Activated T-cell treated with anti-CD3 and anti-CD28 coated beads, Interleukin-2, amount 50 U/mL, for 72 hours (primary cell): ENCODE results near the gene NSG2. TPM values are rescaled to one million over a fixed set of nuclear protein-coding genes. Genes with fewer than 3 reads are reported as not detected.
"Not testable (repeated sequence)": the region's sequence is repeated elsewhere in the genome, so short reads cannot be mapped to it uniquely, and the experiment has no call there.

Source experiments
- ATAC-seq, 2 donors: fragments of 150-1000 bp; cut with Tn5 transposase; replicated peaks in 1 of 2; 2 replicates each; pipeline ENCODE4 v1.10.0; 2021; ENCODE audit warnings: moderate library complexity in 2 of 2, mild to moderate bottlenecking in 1 of 2
- DNase-seq, 2 donors: peaks; one replicate each; pipeline ENCODE4 v3.0.0; 2021 to 2022; ENCODE audit warnings: mixed read lengths in 1 of 2
- H3K27ac Mint-ChIP-seq: one replicate; pipeline ENCODE4 v1.8.0; 2022; ENCODE audit warnings: mild to moderate bottlenecking, moderate library complexity, mixed read lengths
- H3K27me3 Mint-ChIP-seq: one replicate; pipeline ENCODE4 v1.8.0; 2022; ENCODE audit warnings: low read depth, mixed read lengths
- H3K36me3 Mint-ChIP-seq, 2 donors: one replicate each; pipeline ENCODE4 v1.8.0; 2022; ENCODE audit warnings: mixed read lengths in 2 of 2, mild to moderate bottlenecking in 1 of 2; ENCODE audit not compliant: insufficient read depth in 2 of 2
- H3K4me1 Mint-ChIP-seq: one replicate; pipeline ENCODE4 v1.8.0; 2022; ENCODE audit warnings: low read depth, mixed read lengths
- H3K4me3 Mint-ChIP-seq, 2 donors: one replicate each; pipeline ENCODE4 v1.8.0; 2022; ENCODE audit warnings: mild to moderate bottlenecking in 2 of 2, mixed read lengths in 2 of 2, moderate library complexity in 2 of 2
- H3K9me3 Mint-ChIP-seq, 2 donors: one replicate each; pipeline ENCODE4 v1.8.0; 2022; ENCODE audit warnings: mixed read lengths in 2 of 2
- total RNA-seq, 2 donors: library from RNA; stranded (reverse); gene quantifications; one replicate each; pipeline ENCODE4 v1.2.3, GENCODE V29; 2022

NSG2 gene
- total RNA-seq, 2 donors from 2014 or later: not detected

DNA sequence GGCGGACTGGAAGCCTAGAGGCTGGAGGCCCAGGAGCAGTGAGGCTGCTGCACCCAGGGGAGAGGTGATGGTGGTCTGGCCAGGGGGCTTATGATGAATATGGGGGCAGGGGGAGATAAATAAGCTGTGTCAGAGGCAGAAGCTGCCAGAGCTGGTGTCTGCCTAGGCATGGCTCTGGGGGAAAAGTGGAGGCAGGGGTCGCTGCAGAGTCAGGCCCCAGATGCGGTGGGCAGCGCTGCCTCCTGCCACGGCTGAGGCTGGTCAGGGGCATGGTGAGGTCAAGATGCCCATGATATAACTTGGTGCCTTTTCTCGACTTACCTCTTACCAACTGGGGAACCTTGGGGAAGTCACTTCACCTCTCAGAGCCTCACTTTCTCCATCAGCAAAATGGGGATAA, 51.1 kb downstream of the NSG2 start:
- ATAC-seq (no peak), DNase-seq (no peak)
- Mint-ChIP-seq H3K4me3 (no peak overlapping the region), H3K27ac (no peak overlapping the region), H3K36me3 (no peaks in the 10 kb centered on the region), H3K9me3 (no peaks in the 10 kb centered on the region), H3K4me1 (no peaks in the 10 kb centered on the region), H3K27me3 (no peaks in the 10 kb centered on the region)

DNA sequence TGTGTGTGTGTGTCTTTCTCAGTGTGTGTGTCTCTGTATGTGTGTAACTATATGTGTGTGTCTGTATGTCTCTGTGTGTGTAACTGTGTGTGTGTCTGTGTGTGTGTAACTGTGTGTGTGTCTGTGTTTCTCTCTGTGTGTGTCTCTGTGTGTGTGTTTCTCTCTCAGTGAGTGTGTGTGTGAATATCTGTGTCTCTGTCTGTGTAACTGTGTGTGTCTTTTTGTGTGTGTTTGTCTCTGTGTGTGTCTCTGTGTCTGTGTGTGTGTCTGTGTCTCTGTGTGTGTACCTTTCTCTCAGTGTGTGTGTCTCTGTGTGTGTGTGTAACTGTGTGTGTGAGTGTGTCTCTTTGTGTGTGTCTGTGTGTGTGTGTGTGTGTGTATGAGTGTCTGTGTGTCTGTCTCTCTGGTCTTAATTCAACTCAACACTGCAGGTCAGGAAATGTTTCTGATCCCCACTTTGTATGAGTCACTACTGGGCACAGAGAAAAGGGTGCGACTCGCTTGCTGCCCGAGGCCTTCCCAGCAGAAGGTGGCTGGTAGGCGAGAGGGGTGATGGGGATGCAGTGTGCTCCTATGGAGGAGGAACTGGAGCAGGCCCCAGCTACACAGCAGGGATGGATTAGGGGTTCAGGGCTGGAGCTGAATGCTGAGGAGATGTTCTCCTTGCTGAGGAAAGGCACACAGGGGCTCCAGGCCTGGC, 52.1 kb downstream of the NSG2 start:
- no peaks in the 10 kb centered on the region for H3K27me3 Mint-ChIP-seq
- ATAC-seq (no peak), DNase-seq (no peak)
- H3K4me3 Mint-ChIP-seq: no peak overlapping the region
- H3K27ac Mint-ChIP-seq: no peak overlapping the region
- H3K36me3 Mint-ChIP-seq: no peaks in the 10 kb centered on the region
- no peaks in the 10 kb centered on the region for H3K9me3 Mint-ChIP-seq
- H3K4me1 Mint-ChIP-seq: no peaks in the 10 kb centered on the region

DNA sequence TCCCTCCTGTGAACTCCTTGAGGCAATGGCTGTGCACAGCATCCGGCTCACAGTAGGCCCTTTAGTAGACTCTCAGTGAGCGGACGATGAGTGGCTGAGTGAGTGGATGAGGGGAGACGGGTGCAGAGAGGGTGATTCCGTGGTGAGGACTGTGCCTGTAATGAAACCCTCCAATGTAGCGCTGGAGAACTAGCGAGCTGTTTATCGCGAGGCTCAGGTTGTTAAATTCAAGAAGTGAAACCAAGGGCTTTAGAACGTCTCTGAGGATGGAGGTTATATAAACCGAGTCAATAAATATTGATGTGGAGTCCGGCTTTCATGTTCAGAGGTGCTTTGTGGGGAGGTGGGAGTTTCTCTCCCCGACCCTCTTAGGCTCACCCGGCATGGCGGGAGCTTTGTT, 53.2 kb downstream of the NSG2 start:
- DNase-seq (no peak), ATAC-seq (no peak)
- Mint-ChIP-seq H3K36me3 (no peaks in the 10 kb centered on the region), H3K27ac (no peak overlapping the region), H3K27me3 (no peaks in the 10 kb centered on the region), H3K4me3 (no peak overlapping the region), H3K9me3 (no peaks in the 10 kb centered on the region), H3K4me1 (no peaks in the 10 kb centered on the region)

- Mint-ChIP-seq H3K9me3 (no peaks in the 10 kb centered on the region), H3K27me3 (no peaks in the 10 kb centered on the region), H3K36me3 (no peaks in the 10 kb centered on the region), H3K4me3 (no peak overlapping the region), H3K27ac (no peak overlapping the region), H3K4me1 (no peaks in the 10 kb centered on the region)
- DNase-seq (no peak), ATAC-seq (no peak)
Observed at GRCh38 chr5:174100490-174100889, 55.0 kb downstream of the NSG2 start.

- Mint-ChIP-seq H3K4me1 (no peaks in the 10 kb centered on the region), H3K27me3 (no peaks in the 10 kb centered on the region), H3K9me3 (no peaks in the 10 kb centered on the region), H3K4me3 (no peak overlapping the region), H3K27ac (no peak overlapping the region), H3K36me3 (no peaks in the 10 kb centered on the region)
- no peak for ATAC-seq
- DNase-seq: no peak
Observed at GRCh38 chr5:174101195-174101730, 55.8 kb downstream of the NSG2 start.

DNA sequence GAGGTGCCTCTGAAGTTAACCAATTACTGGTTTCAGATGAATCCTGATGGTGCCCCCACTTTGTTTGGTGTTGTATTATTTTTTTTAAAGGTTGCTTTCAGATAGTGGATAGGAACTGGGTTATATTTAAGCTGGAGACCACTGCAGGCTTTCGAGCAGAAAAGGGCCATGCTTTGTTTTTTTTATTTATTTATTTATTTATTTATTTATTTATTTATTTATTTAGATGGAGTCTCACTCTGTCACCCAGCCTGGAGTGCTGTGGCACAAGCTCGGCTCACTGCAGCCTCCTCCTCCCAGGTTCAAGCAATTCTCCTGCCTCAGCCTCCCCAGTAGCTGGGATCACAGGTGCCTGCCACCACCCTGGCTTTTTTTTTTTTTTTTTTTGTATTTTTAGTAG, 57.1 kb downstream of the NSG2 start:
- not testable (repeated sequence) for H3K27me3 Mint-ChIP-seq, H3K9me3 Mint-ChIP-seq, H3K27ac Mint-ChIP-seq, H3K36me3 Mint-ChIP-seq, ATAC-seq, H3K4me3 Mint-ChIP-seq, H3K4me1 Mint-ChIP-seq, DNase-seq

DNA sequence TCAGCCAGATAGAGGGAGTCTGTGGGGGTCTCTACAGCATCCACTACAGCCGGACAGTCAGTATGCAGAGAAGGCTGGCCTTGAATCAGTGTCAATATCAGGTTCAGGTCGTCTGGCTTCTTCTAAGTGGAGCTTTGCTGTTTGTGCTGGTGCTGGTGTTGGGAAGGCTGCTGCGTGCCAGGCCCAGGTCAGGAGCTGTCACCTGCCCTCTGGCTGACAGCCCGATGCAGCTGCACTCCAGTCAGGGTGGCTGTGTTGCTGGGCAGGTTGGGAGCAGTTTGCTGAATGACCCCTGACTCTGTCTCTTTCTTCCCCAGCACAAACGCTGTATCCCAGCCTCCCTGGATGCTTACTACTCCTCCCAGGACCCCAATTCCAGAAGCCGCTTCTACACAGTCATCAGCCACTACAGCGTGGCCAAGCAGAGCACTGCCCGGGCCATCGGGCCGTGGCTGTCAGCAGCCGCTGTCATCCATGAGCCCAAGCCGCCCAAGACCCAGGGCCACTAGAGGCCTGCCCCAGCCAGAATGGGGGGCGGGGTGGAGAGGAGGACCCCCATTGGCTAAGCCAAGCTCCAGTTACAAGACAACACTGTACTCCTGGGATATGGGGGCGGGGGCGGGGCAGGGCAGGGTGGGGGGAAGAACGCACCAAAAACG, 61.6 kb downstream of the NSG2 start:
- Mint-ChIP-seq H3K9me3 (no peaks in the 10 kb centered on the region), H3K4me3 (no peak overlapping the region), H3K27ac (no peak overlapping the region), H3K36me3 (no peaks in the 10 kb centered on the region), H3K4me1 (no peaks in the 10 kb centered on the region), H3K27me3 (no peaks in the 10 kb centered on the region)
- DNase-seq: no peak
- ATAC-seq: no peak

DNA sequence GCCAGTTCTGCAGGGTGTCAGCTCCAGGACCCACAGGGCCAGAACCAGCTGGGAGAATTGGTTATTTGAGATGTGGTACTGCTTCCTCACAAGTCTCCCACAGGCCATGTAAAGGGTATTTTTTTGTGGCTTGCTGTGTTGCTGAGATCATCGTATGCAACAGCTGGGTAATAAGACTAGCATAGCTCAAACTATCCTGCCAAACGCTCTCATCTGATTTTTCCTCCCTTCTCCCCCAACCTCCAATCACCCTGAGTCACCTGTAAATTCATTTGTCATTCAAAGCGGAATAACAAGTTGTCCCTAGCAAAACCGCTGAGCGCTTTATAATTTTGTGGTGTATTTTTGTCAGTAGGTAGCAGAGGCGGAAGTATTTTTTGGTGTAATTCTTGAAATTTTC, 63.2 kb downstream of the NSG2 start:
- DNase-seq: no peak

DNA sequence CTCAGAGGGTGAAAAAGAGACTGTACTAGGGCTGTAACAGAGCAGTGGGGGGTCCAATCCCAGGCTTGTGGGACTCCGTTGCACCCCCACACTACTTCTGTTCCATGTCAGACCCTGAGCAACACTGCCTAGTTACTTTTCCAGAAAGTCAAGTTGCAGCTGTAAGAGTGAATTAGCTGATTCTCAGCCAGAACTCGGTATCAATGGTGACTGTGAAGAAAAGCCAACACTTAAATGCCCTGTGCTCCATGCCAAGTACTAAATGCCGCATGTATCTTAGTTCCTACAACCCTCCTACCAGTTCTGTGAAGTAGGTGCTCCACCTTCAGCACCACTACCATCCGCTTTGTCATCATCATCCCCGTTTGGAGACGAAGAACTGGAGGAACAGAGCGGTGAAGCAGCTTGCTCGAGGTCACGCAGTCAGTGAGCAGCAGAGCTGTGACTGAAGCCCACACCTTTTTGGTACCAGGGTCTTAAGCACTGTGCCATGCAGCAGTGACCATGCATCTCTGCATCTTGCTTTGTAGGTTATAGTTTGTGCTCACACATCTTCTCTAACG, 64.3 kb downstream of the NSG2 start:
- H3K4me1 Mint-ChIP-seq: no peaks in the 10 kb centered on the region
- H3K9me3 Mint-ChIP-seq: peaks cover 0 to 3% of the 10 kb centered on the region in 2 donors

More for the DNA sequence above, 63.2 kb downstream of the NSG2 start:
- Mint-ChIP-seq H3K9me3 (peaks cover 0 to 3% of the 10 kb centered on the region in 2 donors), H3K4me3 (no peak overlapping the region), H3K36me3 (no peaks in the 10 kb centered on the region), H3K27me3 (no peaks in the 10 kb centered on the region), H3K4me1 (no peaks in the 10 kb centered on the region), H3K27ac (no peak overlapping the region)
- ATAC-seq: no peak

DNA sequence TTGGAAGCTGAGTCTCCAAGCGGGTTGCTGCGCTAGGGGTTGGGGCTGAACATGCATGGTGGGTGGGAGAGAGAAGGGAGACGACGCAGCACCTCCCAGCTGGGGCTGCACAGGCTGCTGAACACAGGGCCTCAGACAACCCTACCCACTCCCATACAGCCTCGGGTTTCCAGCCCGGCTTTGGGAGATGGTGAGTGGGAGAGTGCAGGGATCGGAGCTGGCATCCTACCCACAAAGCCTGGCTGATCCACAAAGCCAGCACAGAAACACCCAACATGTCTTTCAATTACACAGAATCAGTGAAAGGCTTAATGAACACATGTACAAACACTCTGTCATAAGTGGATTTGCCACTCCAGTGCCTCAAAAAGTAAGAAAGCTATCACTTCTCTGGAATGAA, 64.8 kb downstream of the NSG2 start:
- Mint-ChIP-seq H3K4me1 (no peaks in the 10 kb centered on the region), H3K9me3 (peaks cover 0 to 3% of the 10 kb centered on the region in 2 donors), H3K27ac (no peak overlapping the region), H3K4me3 (no peak overlapping the region), H3K27me3 (no peaks in the 10 kb centered on the region), H3K36me3 (no peaks in the 10 kb centered on the region)
- DNase-seq (no peak), ATAC-seq (no peak)

More for the DNA sequence above, 64.3 kb downstream of the NSG2 start:
- Mint-ChIP-seq H3K4me3 (no peak overlapping the region), H3K27ac (no peak overlapping the region), H3K36me3 (no peaks in the 10 kb centered on the region), H3K27me3 (no peaks in the 10 kb centered on the region)
- no peak for ATAC-seq
- no peak for DNase-seq

DNA sequence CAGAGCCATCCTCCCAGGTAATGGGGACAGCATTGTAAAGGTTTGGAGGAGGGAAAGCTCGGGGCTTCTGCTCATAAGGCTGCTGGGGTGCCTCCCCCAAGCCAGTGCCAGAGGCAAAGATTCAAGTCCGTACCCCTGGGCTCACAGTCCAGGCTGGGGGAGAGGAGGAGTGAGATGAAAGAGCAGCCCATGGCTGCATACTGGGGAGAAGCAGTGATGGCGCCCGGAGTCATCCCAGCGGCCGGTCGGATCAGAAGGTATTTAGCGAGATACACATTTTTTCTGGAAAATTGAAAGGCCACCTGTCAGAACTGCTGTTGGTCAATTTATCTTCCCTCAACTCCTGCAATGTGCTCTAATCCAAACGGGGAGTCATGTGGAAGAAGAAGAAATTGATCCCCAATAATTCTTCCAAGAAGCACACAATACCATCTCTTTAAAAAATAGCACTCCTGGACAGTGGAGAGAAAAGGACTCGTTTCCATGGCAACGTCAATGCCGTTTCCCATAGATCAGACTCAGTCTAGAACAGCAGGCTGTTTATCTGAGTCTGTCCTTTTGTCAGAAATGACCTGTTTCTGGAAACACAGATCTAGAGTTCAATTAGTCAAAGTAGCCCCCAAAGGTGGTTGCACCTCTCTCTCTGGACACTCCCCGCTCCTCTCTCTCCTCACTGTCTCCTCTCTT, 65.9 kb downstream of the NSG2 start:
- no peaks in the 10 kb centered on the region for H3K36me3 Mint-ChIP-seq
- no peak overlapping the region for H3K4me3 Mint-ChIP-seq
- no peak for DNase-seq

GRCh38 chr5:174115226-174115625, 69.7 kb downstream of the NSG2 start:
- Mint-ChIP-seq H3K36me3 (no peaks in the 10 kb centered on the region), H3K27ac (no peak overlapping the region), H3K9me3 (peaks cover 0 to 3% of the 10 kb centered on the region in 2 donors), H3K27me3 (peaks cover 5% of the 10 kb centered on the region), H3K4me1 (no peaks in the 10 kb centered on the region), H3K4me3 (no peak overlapping the region)
- ATAC-seq (no peak), DNase-seq (no peak)

More for the DNA sequence above, 65.9 kb downstream of the NSG2 start:
- ATAC-seq: no peak
- Mint-ChIP-seq H3K4me1 (no peaks in the 10 kb centered on the region), H3K9me3 (peaks cover 0 to 3% of the 10 kb centered on the region in 2 donors), H3K27ac (no peak overlapping the region), H3K27me3 (peaks cover under 1% of the 10 kb centered on the region)

DNA sequence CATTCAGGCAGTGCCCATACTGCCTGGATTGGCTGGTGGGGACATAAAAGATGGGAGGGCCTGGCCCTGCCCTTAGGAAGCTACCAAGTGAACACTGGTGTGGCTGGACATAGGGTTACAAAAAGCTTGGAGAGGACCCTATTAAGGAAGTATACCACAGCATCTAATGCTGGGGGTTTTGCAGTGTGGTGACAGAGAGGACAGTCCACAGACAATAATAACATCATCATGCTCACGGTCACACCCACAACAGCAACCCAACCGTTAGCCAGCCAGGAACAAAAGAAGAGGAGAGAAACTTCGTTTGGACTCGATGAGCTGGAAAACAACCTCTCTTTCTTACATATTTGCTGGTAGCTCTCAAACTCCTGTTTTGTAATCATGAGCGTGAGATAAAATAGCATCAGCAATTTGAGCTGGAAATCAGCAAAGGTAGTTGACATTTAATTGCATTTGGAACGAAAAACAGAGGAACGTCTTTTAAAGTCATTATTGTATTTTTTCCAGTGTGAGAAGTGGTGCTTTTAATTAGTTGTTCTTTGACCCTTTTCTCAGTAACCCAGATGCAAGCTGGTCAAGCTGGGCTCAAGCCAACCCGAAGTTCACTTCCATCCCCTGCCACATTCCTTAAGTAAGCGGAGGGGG, 73.4 kb downstream of the NSG2 start:
- Mint-ChIP-seq H3K36me3 (no peaks in the 10 kb centered on the region), H3K4me3 (no peak overlapping the region), H3K4me1 (no peaks in the 10 kb centered on the region), H3K27me3 (peaks cover 5% of the 10 kb centered on the region), H3K27ac (no peak overlapping the region), H3K9me3 (no peaks in the 10 kb centered on the region)
- DNase-seq (no peak), ATAC-seq (no peak)
